ENCODE results near the gene PIPOX.

The PIPOX gene

GRCh38 chr17:29048440-29049368 is 5.8 kb downstream of the PIPOX start:
- no peak for DNase-seq

- DNase-seq = no peak
Observed at GRCh38 chr17:29049541-29050145, 6.7 kb downstream of the PIPOX start.

GRCh38 chr17:29050176-29050575 is 7.2 kb downstream of the PIPOX start:
- no peak for DNase-seq

GRCh38 chr17:29051194-29051593 is 8.3 kb downstream of the PIPOX start:
- no peak for DNase-seq

- no peak for DNase-seq
Observed at GRCh38 chr17:29051731-29052130, 8.8 kb downstream of the PIPOX start.

- no peak for DNase-seq
Observed at GRCh38 chr17:29054835-29055234, 11.9 kb downstream of the PIPOX start.

- DNase-seq = no peak
Observed at GRCh38 chr17:29057361-29057760, 14.4 kb downstream of the PIPOX start.

GRCh38 chr17:29058391-29058790 is 15.4 kb downstream of the PIPOX start:
- peak in 2 of 4 experiments; percentile 56 to 68 for DNase-seq

- peak in 3 of 4 experiments; percentile 9 to 40 (median 26) for DNase-seq
Observed at GRCh38 chr17:29059281-29059680, 16.3 kb downstream of the PIPOX start.

GRCh38 chr17:29060475-29060874 is 17.5 kb downstream of the PIPOX start:
- DNase-seq = no peak

- DNase-seq = no peak
Observed at GRCh38 chr17:29061036-29061435, 18.1 kb downstream of the PIPOX start.

- no peak for DNase-seq
Observed at GRCh38 chr17:29062215-29062614, 19.3 kb downstream of the PIPOX start.

- peak; percentile 42 to 73 (median 60) for DNase-seq
Observed at GRCh38 chr17:29063992-29064391, 21.1 kb downstream of the PIPOX start.

- DNase-seq = no peak
Observed at GRCh38 chr17:29066047-29066446, 23.1 kb downstream of the PIPOX start.

- peak in 3 of 4 experiments; percentile 27 to 48 (median 38) for DNase-seq
Observed at GRCh38 chr17:29066606-29067005, 23.7 kb downstream of the PIPOX start.

- no peak for DNase-seq
Observed at GRCh38 chr17:29068818-29069217, 25.9 kb downstream of the PIPOX start.

GRCh38 chr17:29069526-29070041 is 26.6 kb downstream of the PIPOX start:
- peak in 1 of 4 experiments; percentile 8 for DNase-seq

GRCh38 chr17:29070308-29070707 is 27.4 kb downstream of the PIPOX start:
- DNase-seq = no peak

- no peak for DNase-seq
Observed at GRCh38 chr17:29070781-29071180, 27.8 kb downstream of the PIPOX start.

GRCh38 chr17:29071303-29071702 is 28.4 kb downstream of the PIPOX start:
- DNase-seq = no peak

GRCh38 chr17:29073045-29073444 is 30.1 kb downstream of the PIPOX start:
- DNase-seq = no peak

- DNase-seq = no peak
Observed at GRCh38 chr17:29073520-29073919, 30.6 kb downstream of the PIPOX start.

GRCh38 chr17:29074488-29074887 is 31.5 kb downstream of the PIPOX start:
- DNase-seq = no peak

- no peak for DNase-seq
Observed at GRCh38 chr17:29076087-29076486, 33.1 kb downstream of the PIPOX start.

Data from suppressor macrophage (primary cell).